Daoy (cell line): ENCODE results near the gene SERAC1. TPM values are rescaled to one million over a fixed set of nuclear protein-coding genes. Genes with fewer than 3 reads are reported as not detected.

ENCODE experiments used
- total RNA-seq: library from RNA; depleted of rRNA; stranded (reverse); fragments of >200 nt; shearing (Covaris generic); gene quantifications from 2 replicates; pipeline ENCODE4 v1.2.3, GENCODE V29; 2014; rRNA removed

The SERAC1 gene
- total RNA-seq, 1 experiment from 2014 or later = 3.9 TPM

Other genes starting within 250 kb of the SERAC1 start
- 155 and 177 TPM in 2 replicates for gene SYNJ2, start 186.4 kb downstream of the SERAC1 start, total RNA-seq
- 7.4 and 7.5 TPM in 2 replicates for gene GTF2H5, start 88 bp upstream of the SERAC1 start, total RNA-seq
- 69.4 and 117 TPM in 2 replicates for gene TULP4, start 144.2 kb upstream of the SERAC1 start, total RNA-seq